Chondrocyte (in vitro differentiated cells): ENCODE data around the gene CFAP100. TPM values are rescaled to one million over a fixed set of nuclear protein-coding genes. Genes with fewer than 3 reads are reported as not detected.

Source experiments
- DNase-seq: peaks from one replicate; pipeline ENCODE4 v3.0.0; 2021; ENCODE audit warnings: mixed read lengths, low spot score
- H3K27ac Mint-ChIP-seq: one replicate; pipeline ENCODE4 v1.8.0; 2021; ENCODE audit warnings: mild to moderate bottlenecking, moderate library complexity, mixed read lengths; ENCODE audit not compliant: unreplicated experiment
- H3K27me3 Mint-ChIP-seq: 2 replicates; pipeline ENCODE4 v1.8.0; 2021; ENCODE audit warnings: low read depth, mixed read lengths
- H3K36me3 Mint-ChIP-seq: 2 replicates; pipeline ENCODE4 v1.8.0; 2021; ENCODE audit warnings: low read depth, mixed read lengths
- H3K4me1 Mint-ChIP-seq: 2 replicates; pipeline ENCODE4 v1.8.0; 2021; ENCODE audit warnings: low read depth, mild to moderate bottlenecking, mixed read lengths
- H3K4me3 Mint-ChIP-seq: one replicate; pipeline ENCODE4 v1.8.0; 2021; ENCODE audit warnings: mild to moderate bottlenecking, moderate library complexity, mixed read lengths; ENCODE audit not compliant: unreplicated experiment
- H3K9me3 Mint-ChIP-seq: 2 replicates; pipeline ENCODE4 v1.8.0; 2021; ENCODE audit warnings: low read depth, mixed read lengths
- total RNA-seq: library from RNA; stranded (reverse); gene quantifications from 3 replicates; pipeline ENCODE4 v1.2.1, GENCODE V29; 2021
- TF ChIP-seq, protein P1 (sequence below): fragments of 200-600 bp; sonication (generic); IDR thresholded peaks from 2 replicates; pipeline ENCODE4 v1.5.0; 2021; ENCODE audit warnings: antibody characterized with exemption, mild to moderate bottlenecking, moderate library complexity

CFAP100 gene
- total RNA-seq, 1 donor from 2014 or later: not detected

- Mint-ChIP-seq H3K9me3 (no peaks in the 10 kb centered on the region), H3K4me3 (peak overlapping the region; percentile 85), H3K27me3 (no peaks in the 10 kb centered on the region), H3K36me3 (peaks cover 11% of the 10 kb centered on the region), H3K4me1 (peaks cover 40% of the 10 kb centered on the region), H3K27ac (peak overlapping the region; percentile 63)
- peak; percentile 90 for DNase-seq
- TF ChIP-seq, protein P1, sequence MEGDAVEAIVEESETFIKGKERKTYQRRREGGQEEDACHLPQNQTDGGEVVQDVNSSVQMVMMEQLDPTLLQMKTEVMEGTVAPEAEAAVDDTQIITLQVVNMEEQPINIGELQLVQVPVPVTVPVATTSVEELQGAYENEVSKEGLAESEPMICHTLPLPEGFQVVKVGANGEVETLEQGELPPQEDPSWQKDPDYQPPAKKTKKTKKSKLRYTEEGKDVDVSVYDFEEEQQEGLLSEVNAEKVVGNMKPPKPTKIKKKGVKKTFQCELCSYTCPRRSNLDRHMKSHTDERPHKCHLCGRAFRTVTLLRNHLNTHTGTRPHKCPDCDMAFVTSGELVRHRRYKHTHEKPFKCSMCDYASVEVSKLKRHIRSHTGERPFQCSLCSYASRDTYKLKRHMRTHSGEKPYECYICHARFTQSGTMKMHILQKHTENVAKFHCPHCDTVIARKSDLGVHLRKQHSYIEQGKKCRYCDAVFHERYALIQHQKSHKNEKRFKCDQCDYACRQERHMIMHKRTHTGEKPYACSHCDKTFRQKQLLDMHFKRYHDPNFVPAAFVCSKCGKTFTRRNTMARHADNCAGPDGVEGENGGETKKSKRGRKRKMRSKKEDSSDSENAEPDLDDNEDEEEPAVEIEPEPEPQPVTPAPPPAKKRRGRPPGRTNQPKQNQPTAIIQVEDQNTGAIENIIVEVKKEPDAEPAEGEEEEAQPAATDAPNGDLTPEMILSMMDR: no peak
Observed at GRCh38 chr3:126474498-126475412, 80.0 kb downstream of the CFAP100 start.

DNA sequence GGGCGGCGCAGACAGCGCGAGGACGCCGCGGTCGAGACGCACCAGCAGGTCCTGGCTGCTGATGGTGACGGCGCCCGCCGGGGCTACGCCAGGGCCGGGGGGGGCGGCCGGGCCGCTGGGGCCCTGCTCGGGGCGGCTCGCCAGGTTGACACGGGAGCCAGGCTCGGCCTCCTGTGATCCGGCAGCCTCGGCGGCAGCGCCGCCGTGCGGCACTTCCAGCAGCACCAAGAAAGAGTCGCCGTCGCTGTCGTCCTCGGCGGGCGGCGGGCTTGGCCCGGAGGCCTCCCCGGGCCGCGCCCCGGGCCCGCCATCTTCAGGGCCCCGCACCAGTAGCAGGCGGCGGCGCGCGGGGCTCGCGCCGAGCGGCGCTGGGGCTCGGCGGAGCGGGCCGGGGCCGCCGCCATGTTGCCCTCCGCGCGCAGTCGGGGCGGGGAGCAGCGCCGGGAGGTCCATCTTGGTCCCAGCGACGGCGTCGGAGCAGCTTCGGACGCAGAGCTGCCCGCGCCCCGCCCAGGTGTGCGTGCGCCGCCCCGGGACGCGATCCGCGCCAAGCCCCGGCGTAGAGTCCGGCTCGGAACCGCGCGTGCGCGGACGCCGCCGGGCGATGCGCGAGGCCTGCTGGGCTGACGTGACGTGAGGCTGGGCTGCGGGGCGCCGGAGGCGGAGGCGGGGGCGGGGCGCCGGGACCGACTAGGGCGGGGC lies 80.9 kb downstream of the CFAP100 start, which contains the start of gene ZXDC:
ZXDC (minus strand) TSS at position 479 of the 702 bp plus-strand sequence; CDS start at position 453, 26 bp downstream.
- Mint-ChIP-seq H3K4me3 (peak within 1 kb of the TSS; percentile 85), H3K4me1 (peaks cover 40% of the 10 kb centered on the region), H3K36me3 (peaks cover 7% of the 10 kb centered on the region), H3K27me3 (no peaks in the 10 kb centered on the region), H3K27ac (peak within 1 kb of the TSS; percentile 80), H3K9me3 (no peaks in the 10 kb centered on the region)
- TF ChIP-seq, protein P1: peak; percentile 69
- DNase-seq: peak; percentile 96

DNA sequence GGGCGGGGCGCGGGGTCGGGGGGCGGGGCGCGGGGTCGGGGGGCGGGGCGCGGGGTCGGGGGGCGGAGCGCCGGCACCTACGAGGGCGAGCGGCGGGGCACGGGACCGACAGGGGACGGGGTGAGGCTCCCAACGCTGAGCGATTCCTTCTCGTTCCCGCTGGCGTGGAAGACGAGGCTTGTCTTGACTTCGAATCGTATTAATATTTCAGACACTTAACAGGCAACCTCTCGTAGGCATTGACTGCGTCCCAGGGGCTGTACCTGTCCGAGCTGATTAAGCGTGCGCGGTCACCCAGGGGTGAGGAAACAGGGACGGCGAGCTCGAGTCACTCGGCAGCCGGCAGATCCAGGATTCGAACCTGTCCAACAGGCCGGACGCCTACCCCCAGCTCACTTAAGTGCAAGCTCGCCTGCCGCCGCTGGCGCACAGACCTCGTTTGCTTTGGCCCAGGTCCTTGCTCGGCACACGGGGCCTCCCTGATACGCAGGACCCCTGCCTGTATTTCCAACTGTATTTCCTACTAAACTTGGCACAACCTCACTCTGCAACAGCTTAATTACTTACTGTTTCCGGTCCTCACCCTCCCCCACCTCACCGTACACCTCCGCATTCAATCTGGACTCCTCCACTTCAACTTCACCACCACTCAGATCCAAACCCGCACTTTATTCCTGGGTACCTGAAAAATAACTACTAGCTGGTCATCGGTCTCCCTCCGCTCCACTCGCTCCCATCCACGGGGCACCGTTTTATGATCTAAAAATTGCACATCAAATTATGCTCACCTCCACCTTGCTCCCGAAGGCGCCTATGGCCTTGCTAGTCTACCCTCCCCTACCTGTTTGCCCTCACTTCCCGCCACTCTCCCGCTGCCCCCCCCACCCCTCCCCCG lies 81.7 kb downstream of the CFAP100 start:
- Mint-ChIP-seq H3K27me3 (no peaks in the 10 kb centered on the region), H3K4me1 (peaks cover 40% of the 10 kb centered on the region), H3K36me3 (peaks cover 3% of the 10 kb centered on the region), H3K9me3 (no peaks in the 10 kb centered on the region), H3K4me3 (peak overlapping the region; percentile 75), H3K27ac (peak overlapping the region; percentile 80)
- TF ChIP-seq, protein P1: no peak
- DNase-seq: peak; percentile 93

DNA sequence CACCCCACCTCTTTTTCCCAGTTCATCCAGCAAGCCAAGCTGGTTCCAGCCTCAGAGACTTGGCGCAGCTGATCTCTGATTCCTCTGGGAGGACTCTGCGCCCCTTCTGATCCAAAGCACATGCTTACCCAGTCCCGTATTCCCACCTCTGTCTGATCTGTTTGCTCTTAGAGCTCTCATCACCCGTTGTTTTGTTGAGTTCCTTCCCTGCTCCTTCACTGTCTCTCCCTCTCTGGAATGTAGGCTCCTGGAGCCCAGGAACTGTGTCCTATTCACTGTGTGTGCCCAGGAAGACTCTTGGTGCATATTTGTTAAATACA lies 82.3 kb downstream of the CFAP100 start:
- Mint-ChIP-seq H3K27ac (no peak overlapping the region), H3K4me3 (peak overlapping the region; percentile 54), H3K9me3 (no peaks in the 10 kb centered on the region), H3K4me1 (peaks cover 41% of the 10 kb centered on the region), H3K27me3 (no peaks in the 10 kb centered on the region), H3K36me3 (peaks cover 3% of the 10 kb centered on the region)
- TF ChIP-seq, protein P1: no peak
- no peak for DNase-seq
